ENCODE measurements around the gene SMOC2. TPM values are rescaled to one million over a fixed set of nuclear protein-coding genes. Genes with fewer than 3 reads are reported as not detected.

The SMOC2 gene
- polyA plus RNA-seq, 1 donor from 2014 or later, result 0.50 TPM

GRCh38 chr6:168485818-168486217 is 44.8 kb downstream of the SMOC2 start:
- Histone ChIP-seq H3K79me2 (replicated peaks; ENCODE audit: insufficient read depth, low read length) (no peaks in the 10 kb centered on the region), H3K9me2 (ENCODE audit: insufficient read depth, low read length) (no peaks in the 10 kb centered on the region), H3K9me3 (ENCODE audit: low read length) (no peaks in the 10 kb centered on the region), H4K20me1 (ENCODE audit: insufficient read depth) (no peaks in the 10 kb centered on the region), H3K27me3 (ENCODE audit: insufficient read depth, low read depth, low read length) (no peaks in the 10 kb centered on the region), H3K36me3 (ENCODE audit: insufficient read depth, low read length) (no peaks in the 10 kb centered on the region), H3K27ac (ENCODE audit: low read length) (no peak overlapping the region), H3K4me3 (ENCODE audit: low read length) (no peak overlapping the region), H3K9ac (ENCODE audit: low read length) (no peak overlapping the region), H2AFZ (ENCODE audit: low read depth, low read length) (no peak overlapping the region), H3F3A (ENCODE audit: insufficient read depth, low read length, poor library complexity, severe bottlenecking) (no peaks in the 10 kb centered on the region), H3K4me2 (ENCODE audit: low read length) (no peak overlapping the region)
- no peak for TF ChIP-seq TAF1 (IDR thresholded peaks at IDR 0.05; ENCODE audit: low read depth)
- TF ChIP-seq SMC3 (conservative IDR thresholded peaks at IDR 0.05; ENCODE audit: poor library complexity), result no peak
- TF ChIP-seq MXI1 (conservative IDR thresholded peaks at IDR 0.05; ENCODE audit: poor library complexity, severe bottlenecking), result no peak
- TF ChIP-seq EZH2 (IDR thresholded peaks at IDR 0.05; ENCODE audit: borderline replicate concordance, insufficient read depth, low read length, poor library complexity, severe bottlenecking), result no peak
- TF ChIP-seq REST (IDR thresholded peaks at IDR 0.05; ENCODE audit: borderline replicate concordance), result no peak
- no peak for TF ChIP-seq RAD21 (conservative IDR thresholded peaks at IDR 0.05)
- TF ChIP-seq EP300 (conservative IDR thresholded peaks at IDR 0.05; ENCODE audit: poor library complexity, severe bottlenecking), result no peak

- no peaks in the 10 kb centered on the region for H3K27me3 ChIP-seq (ENCODE audit: insufficient read depth, low read depth, low read length)
- H4K20me1 ChIP-seq (ENCODE audit: insufficient read depth), result no peaks in the 10 kb centered on the region
- H3K36me3 ChIP-seq (ENCODE audit: insufficient read depth, low read length), result no peaks in the 10 kb centered on the region
- H3K27ac ChIP-seq (ENCODE audit: low read length), result no peak overlapping the region
- H3F3A ChIP-seq (ENCODE audit: insufficient read depth, low read length, poor library complexity, severe bottlenecking), result no peaks in the 10 kb centered on the region
- H3K9me2 ChIP-seq (ENCODE audit: insufficient read depth, low read length), result no peaks in the 10 kb centered on the region
- no peaks in the 10 kb centered on the region for H3K9me3 ChIP-seq (ENCODE audit: low read length)
- TF ChIP-seq SMC3 (conservative IDR thresholded peaks at IDR 0.05; ENCODE audit: poor library complexity) (no peak), MXI1 (conservative IDR thresholded peaks at IDR 0.05; ENCODE audit: poor library complexity, severe bottlenecking) (no peak), RAD21 (conservative IDR thresholded peaks at IDR 0.05) (no peak), TAF1 (IDR thresholded peaks at IDR 0.05; ENCODE audit: low read depth) (no peak), POLR2AphosphoS5 (IDR thresholded peaks at IDR 0.05) (no peak), REST (IDR thresholded peaks at IDR 0.05; ENCODE audit: borderline replicate concordance) (no peak), EP300 (conservative IDR thresholded peaks at IDR 0.05; ENCODE audit: poor library complexity, severe bottlenecking) (no peak), CTCF (IDR thresholded peaks at IDR 0.05; ENCODE audit: poor library complexity, severe bottlenecking) (no peak), EZH2 (IDR thresholded peaks at IDR 0.05; ENCODE audit: borderline replicate concordance, insufficient read depth, low read length, poor library complexity, severe bottlenecking) (no peak)
- no peak overlapping the region for H3K9ac ChIP-seq (ENCODE audit: low read length)
- H3K4me3 ChIP-seq (ENCODE audit: low read length), result no peak overlapping the region
- H3K79me2 ChIP-seq (replicated peaks; ENCODE audit: insufficient read depth, low read length), result no peaks in the 10 kb centered on the region
- H3K4me2 ChIP-seq (ENCODE audit: low read length), result no peak overlapping the region
- no peak overlapping the region for H2AFZ ChIP-seq (ENCODE audit: low read depth, low read length)
These were observed 49.8 kb downstream of the SMOC2 start for GRCh38 chr6:168490757-168491156.
